HEK293 (cell line): Measurements from ENCODE around the gene OPTN.

Experiments
- FEZF1 ChIP-seq: fragments of 450-650 bp; formaldehyde crosslinking; IDR thresholded peaks from 2 replicates; pipeline ENCODE4 v1.5.1; 2016; ENCODE audit warnings: missing biosample characterization, missing genetic modification characterization
- HIC1 ChIP-seq: fragments of 450-650 bp; formaldehyde crosslinking; IDR thresholded peaks from 2 replicates; pipeline ENCODE4 v1.5.1; 2016; ENCODE audit warnings: missing biosample characterization, missing genetic modification characterization
- INSM2 ChIP-seq: fragments of 450-650 bp; formaldehyde crosslinking; IDR thresholded peaks from 2 replicates; pipeline ENCODE4 v1.5.1; 2016; ENCODE audit warnings: missing biosample characterization, missing genetic modification characterization
- KLF1 ChIP-seq: fragments of 450-650 bp; formaldehyde crosslinking; IDR thresholded peaks from 2 replicates; pipeline ENCODE4 v1.5.1; 2016; ENCODE audit warnings: missing biosample characterization, missing genetic modification characterization
- KLF17 ChIP-seq: fragments of 450-650 bp; formaldehyde crosslinking; IDR thresholded peaks from 2 replicates; pipeline ENCODE4 v1.5.1; 2016; ENCODE audit warnings: missing biosample characterization, missing genetic modification characterization
- MYNN ChIP-seq: fragments of 450-650 bp; formaldehyde crosslinking; IDR thresholded peaks from 2 replicates; pipeline ENCODE4 v1.5.1; 2016; ENCODE audit warnings: missing biosample characterization, missing genetic modification characterization, borderline replicate concordance
- PATZ1 ChIP-seq: fragments of 450-650 bp; formaldehyde crosslinking; IDR thresholded peaks from 2 replicates; pipeline ENCODE4 v1.5.1; 2016; ENCODE audit warnings: missing biosample characterization, missing genetic modification characterization
- PRDM1 ChIP-seq: fragments of 450-650 bp; formaldehyde crosslinking; IDR thresholded peaks from 2 replicates; pipeline ENCODE4; 2016; ENCODE audit warnings: missing biosample characterization, missing genetic modification characterization
- REPIN1 ChIP-seq: fragments of 450-650 bp; formaldehyde crosslinking; IDR thresholded peaks from 2 replicates; pipeline ENCODE4 v1.5.1; 2017; ENCODE audit warnings: missing biosample characterization, missing genetic modification characterization, low read depth
- YY2 ChIP-seq: fragments of 450-650 bp; formaldehyde crosslinking; IDR thresholded peaks from 2 replicates; pipeline ENCODE4 v1.5.1; 2016; ENCODE audit warnings: missing biosample characterization, missing genetic modification characterization
- ZBTB21 ChIP-seq: fragments of 450-650 bp; formaldehyde crosslinking; IDR thresholded peaks from 2 replicates; pipeline ENCODE4 v1.5.1; 2017; ENCODE audit warnings: missing biosample characterization, missing genetic modification characterization
- ZIC2 ChIP-seq: fragments of 450-650 bp; formaldehyde crosslinking; IDR thresholded peaks from 2 replicates; pipeline ENCODE4 v1.5.1; 2016; ENCODE audit warnings: missing biosample characterization, missing genetic modification characterization
- ZNF2 ChIP-seq: fragments of 450-650 bp; formaldehyde crosslinking; IDR thresholded peaks from 2 replicates; pipeline ENCODE4 v1.5.1; 2016; ENCODE audit warnings: missing biosample characterization, missing genetic modification characterization
- ZNF366 ChIP-seq: fragments of 450-650 bp; formaldehyde crosslinking; conservative IDR thresholded peaks from 2 replicates; pipeline ENCODE4 v1.5.1; 2016; ENCODE audit warnings: missing biosample characterization, missing genetic modification characterization
- ZNF391 ChIP-seq: fragments of 450-650 bp; formaldehyde crosslinking; IDR thresholded peaks from 2 replicates; pipeline ENCODE4 v1.5.1; 2016; ENCODE audit warnings: low read depth, missing biosample characterization, missing genetic modification characterization, borderline replicate concordance
- ZNF394 ChIP-seq: fragments of 450-650 bp; formaldehyde crosslinking; IDR thresholded peaks from 2 replicates; pipeline ENCODE4 v1.5.1; 2016; ENCODE audit warnings: missing biosample characterization, missing genetic modification characterization, mild to moderate bottlenecking, moderate library complexity, borderline replicate concordance
- ZNF585B ChIP-seq: fragments of 450-650 bp; formaldehyde crosslinking; IDR thresholded peaks from 2 replicates; pipeline ENCODE4 v1.5.1; 2016; ENCODE audit warnings: missing biosample characterization, missing genetic modification characterization
- ZNF654 ChIP-seq: fragments of 450-650 bp; formaldehyde crosslinking; IDR thresholded peaks from 2 replicates; pipeline ENCODE4 v1.5.1; 2016; ENCODE audit warnings: low read depth, missing biosample characterization, missing genetic modification characterization
- ZNF664 ChIP-seq: fragments of 450-650 bp; formaldehyde crosslinking; IDR thresholded peaks from 2 replicates; pipeline ENCODE4 v1.5.1; 2016; ENCODE audit warnings: missing biosample characterization, missing genetic modification characterization
- ZNF704 ChIP-seq: fragments of 450-650 bp; formaldehyde crosslinking; IDR thresholded peaks from 2 replicates; pipeline ENCODE4 v1.5.1; 2016; ENCODE audit warnings: missing biosample characterization, missing genetic modification characterization
- ZNF76 ChIP-seq: fragments of 450-650 bp; formaldehyde crosslinking; IDR thresholded peaks from 2 replicates; pipeline ENCODE4; 2016; ENCODE audit warnings: low read depth, missing biosample characterization, missing genetic modification characterization, borderline replicate concordance
- ZXDB ChIP-seq: fragments of 450-650 bp; formaldehyde crosslinking; IDR thresholded peaks from 2 replicates; pipeline ENCODE4 v1.5.1; 2016; ENCODE audit warnings: missing biosample characterization, missing genetic modification characterization
- TF ChIP-seq, protein P1 (sequence below): fragments of 450-650 bp; formaldehyde crosslinking; conservative IDR thresholded peaks from 2 replicates; pipeline ENCODE4 v1.5.1; 2016; ENCODE audit warnings: low read depth, missing biosample characterization, missing genetic modification characterization
- TF ChIP-seq, protein P2 (sequence below): fragments of 450-650 bp; formaldehyde crosslinking; IDR thresholded peaks from 2 replicates; pipeline ENCODE4 v1.5.1; 2016; ENCODE audit warnings: missing biosample characterization, missing genetic modification characterization

The OPTN gene

DNA sequence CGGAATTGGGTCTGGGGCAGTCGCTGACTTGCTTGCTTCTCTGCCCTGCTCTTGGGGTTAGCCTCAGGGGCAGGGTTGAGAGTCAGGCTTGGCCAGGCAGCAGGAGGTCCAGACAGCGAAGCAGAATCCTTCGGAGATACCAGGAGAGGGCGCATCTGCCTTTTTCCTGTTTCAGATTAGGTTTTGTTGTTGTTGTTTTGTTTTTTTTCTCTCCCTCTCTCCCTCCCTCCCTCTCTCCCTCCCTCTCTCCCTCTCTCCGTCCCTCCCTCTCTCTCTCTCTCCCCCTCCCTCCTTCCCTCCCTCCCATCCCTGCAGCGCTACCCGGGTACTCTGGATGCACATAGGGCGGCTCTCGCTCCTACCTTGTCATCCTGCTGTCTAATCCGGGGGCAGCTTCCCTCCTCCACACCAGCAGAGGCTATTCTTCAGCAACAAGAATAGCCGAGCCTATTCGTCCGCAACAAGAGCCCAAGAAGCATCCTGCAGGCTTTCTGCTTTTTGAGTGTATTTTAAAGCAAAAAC is 758 bp upstream of the OPTN start (continued):
- TF ChIP-seq PATZ1 (tag by site-specific recombination) = peak; percentile 65
- peak; percentile 99 for TF ChIP-seq ZNF366 (tag by site-specific recombination)
- no peak for TF ChIP-seq YY2 (tag by site-specific recombination)
- TF ChIP-seq, protein P1, sequence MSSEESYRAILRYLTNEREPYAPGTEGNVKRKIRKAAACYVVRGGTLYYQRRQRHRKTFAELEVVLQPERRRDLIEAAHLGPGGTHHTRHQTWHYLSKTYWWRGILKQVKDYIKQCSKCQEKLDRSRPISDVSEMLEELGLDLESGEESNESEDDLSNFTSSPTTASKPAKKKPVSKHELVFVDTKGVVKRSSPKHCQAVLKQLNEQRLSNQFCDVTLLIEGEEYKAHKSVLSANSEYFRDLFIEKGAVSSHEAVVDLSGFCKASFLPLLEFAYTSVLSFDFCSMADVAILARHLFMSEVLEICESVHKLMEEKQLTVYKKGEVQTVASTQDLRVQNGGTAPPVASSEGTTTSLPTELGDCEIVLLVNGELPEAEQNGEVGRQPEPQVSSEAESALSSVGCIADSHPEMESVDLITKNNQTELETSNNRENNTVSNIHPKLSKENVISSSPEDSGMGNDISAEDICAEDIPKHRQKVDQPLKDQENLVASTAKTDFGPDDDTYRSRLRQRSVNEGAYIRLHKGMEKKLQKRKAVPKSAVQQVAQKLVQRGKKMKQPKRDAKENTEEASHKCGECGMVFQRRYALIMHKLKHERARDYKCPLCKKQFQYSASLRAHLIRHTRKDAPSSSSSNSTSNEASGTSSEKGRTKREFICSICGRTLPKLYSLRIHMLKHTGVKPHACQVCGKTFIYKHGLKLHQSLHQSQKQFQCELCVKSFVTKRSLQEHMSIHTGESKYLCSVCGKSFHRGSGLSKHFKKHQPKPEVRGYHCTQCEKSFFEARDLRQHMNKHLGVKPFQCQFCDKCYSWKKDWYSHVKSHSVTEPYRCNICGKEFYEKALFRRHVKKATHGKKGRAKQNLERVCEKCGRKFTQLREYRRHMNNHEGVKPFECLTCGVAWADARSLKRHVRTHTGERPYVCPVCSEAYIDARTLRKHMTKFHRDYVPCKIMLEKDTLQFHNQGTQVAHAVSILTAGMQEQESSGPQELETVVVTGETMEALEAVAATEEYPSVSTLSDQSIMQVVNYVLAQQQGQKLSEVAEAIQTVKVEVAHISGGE (tag by site-specific recombination) = 0 out of 2 replicates have a peak, but pooled peaks have one; percentile 13
- TF ChIP-seq KLF1 (tag by site-specific recombination) = peak; percentile 29
- peak; percentile 45; the same call in 1 of the 2 replicates for TF ChIP-seq ZNF394 (tag by site-specific recombination)
- TF ChIP-seq ZNF585B = no peak
- TF ChIP-seq ZNF76 (tag by site-specific recombination) = no peak
- TF ChIP-seq MYNN (tag by site-specific recombination) = no peak
- TF ChIP-seq, protein P2, sequence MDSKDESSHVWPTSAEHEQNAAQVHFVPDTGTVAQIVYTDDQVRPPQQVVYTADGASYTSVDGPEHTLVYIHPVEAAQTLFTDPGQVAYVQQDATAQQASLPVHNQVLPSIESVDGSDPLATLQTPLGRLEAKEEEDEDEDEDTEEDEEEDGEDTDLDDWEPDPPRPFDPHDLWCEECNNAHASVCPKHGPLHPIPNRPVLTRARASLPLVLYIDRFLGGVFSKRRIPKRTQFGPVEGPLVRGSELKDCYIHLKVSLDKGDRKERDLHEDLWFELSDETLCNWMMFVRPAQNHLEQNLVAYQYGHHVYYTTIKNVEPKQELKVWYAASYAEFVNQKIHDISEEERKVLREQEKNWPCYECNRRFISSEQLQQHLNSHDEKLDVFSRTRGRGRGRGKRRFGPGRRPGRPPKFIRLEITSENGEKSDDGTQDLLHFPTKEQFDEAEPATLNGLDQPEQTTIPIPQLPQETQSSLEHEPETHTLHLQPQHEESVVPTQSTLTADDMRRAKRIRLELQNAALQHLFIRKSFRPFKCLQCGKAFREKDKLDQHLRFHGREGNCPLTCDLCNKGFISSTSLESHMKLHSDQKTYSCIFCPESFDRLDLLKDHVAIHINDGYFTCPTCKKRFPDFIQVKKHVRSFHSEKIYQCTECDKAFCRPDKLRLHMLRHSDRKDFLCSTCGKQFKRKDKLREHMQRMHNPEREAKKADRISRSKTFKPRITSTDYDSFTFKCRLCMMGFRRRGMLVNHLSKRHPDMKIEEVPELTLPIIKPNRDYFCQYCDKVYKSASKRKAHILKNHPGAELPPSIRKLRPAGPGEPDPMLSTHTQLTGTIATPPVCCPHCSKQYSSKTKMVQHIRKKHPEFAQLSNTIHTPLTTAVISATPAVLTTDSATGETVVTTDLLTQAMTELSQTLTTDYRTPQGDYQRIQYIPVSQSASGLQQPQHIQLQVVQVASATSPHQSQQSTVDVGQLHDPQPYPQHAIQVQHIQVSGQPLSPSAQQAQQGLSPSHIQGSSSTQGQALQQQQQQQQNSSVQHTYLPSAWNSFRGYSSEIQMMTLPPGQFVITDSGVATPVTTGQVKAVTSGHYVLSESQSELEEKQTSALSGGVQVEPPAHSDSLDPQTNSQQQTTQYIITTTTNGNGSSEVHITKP (tag by site-specific recombination) = peak; percentile 65
- TF ChIP-seq ZNF654 (tag by site-specific recombination) = peak; percentile 42
- peak; percentile 24; the same call in 1 of the 2 replicates for TF ChIP-seq ZXDB (tag by site-specific recombination)
- TF ChIP-seq FEZF1 (tag by site-specific recombination) = peak; percentile 22; the same call in 1 of the 2 replicates
- TF ChIP-seq REPIN1 (tag by site-specific recombination) = peak; percentile 77; the same call in 1 of the 2 replicates
- no peak for TF ChIP-seq ZNF664 (tag by site-specific recombination)
- TF ChIP-seq ZIC2 (tag by site-specific recombination) = peak; percentile 59
- peak; percentile 71 for TF ChIP-seq KLF17 (tag by site-specific recombination)
- TF ChIP-seq PRDM1 = peak; percentile 90
- TF ChIP-seq ZNF391 (tag by site-specific recombination) = peak; percentile 92
- peak; percentile 65 for TF ChIP-seq ZNF2 (tag by site-specific recombination)
- TF ChIP-seq ZBTB21 (tag by site-specific recombination) = 0 out of 2 replicates have a peak, but pooled peaks have one; percentile 12
- TF ChIP-seq INSM2 (tag by site-specific recombination) = no peak
- TF ChIP-seq HIC1 (tag by site-specific recombination) = 0 out of 2 replicates have a peak, but pooled peaks have one; percentile 13
- TF ChIP-seq ZNF704 (tag by site-specific recombination) = no peak
